Hepatocyte (in vitro differentiated cells): ENCODE results near the gene PNPLA8.

ENCODE experiments used
- CTCF ChIP-seq: fragments of 200-600 bp; sonication (generic); IDR thresholded peaks from 2 replicates; pipeline ENCODE4 v1.5.1; 2016; ENCODE audit warnings: antibody characterized with exemption, mild to moderate bottlenecking; ENCODE audit not compliant: poor library complexity
- EZH2 ChIP-seq: fragments of 200-600 bp; sonication (generic); IDR thresholded peaks from 2 replicates; pipeline ENCODE4 v1.6.1; 2016; ENCODE audit warnings: antibody characterized with exemption, mild to moderate bottlenecking, borderline replicate concordance
- EZH2phosphoT487 ChIP-seq: fragments of 200-600 bp; sonication (generic); IDR thresholded peaks from one replicate; pipeline ENCODE4 v1.6.1; 2018; ENCODE audit warnings: antibody characterized with exemption, mild to moderate bottlenecking, low read depth, moderate library complexity; ENCODE audit not compliant: unreplicated experiment, severe bottlenecking

- TF ChIP-seq CTCF (no peak), EZH2phosphoT487 (no peak), EZH2 (no peak)
Measured at GRCh38 chr7:108488768-108489538, 37.0 kb downstream of the PNPLA8 start.
